Neural crest cell (in vitro differentiated cells): Measurements from ENCODE around the gene SEMA6D. TPM values are rescaled to one million over a fixed set of nuclear protein-coding genes. Genes with fewer than 3 reads are reported as not detected.

Source experiments
- DNase-seq: peaks from one replicate; pipeline ENCODE4 v3.0.0; 2021; ENCODE audit warnings: low read depth, mixed read lengths, low spot score
- H3K27ac Mint-ChIP-seq: one replicate; pipeline ENCODE4 v1.8.0; 2021; ENCODE audit warnings: mild to moderate bottlenecking, mixed read lengths; ENCODE audit not compliant: unreplicated experiment
- H3K27me3 Mint-ChIP-seq: 2 replicates; pipeline ENCODE4 v1.8.0; 2021; ENCODE audit warnings: low read depth, mild to moderate bottlenecking, mixed read lengths
- H3K36me3 Mint-ChIP-seq: 2 replicates; pipeline ENCODE4 v1.8.0; 2021; ENCODE audit warnings: low read depth, mild to moderate bottlenecking, mixed read lengths
- H3K4me1 Mint-ChIP-seq: 2 replicates; pipeline ENCODE4 v1.8.0; 2021; ENCODE audit warnings: mixed read lengths
- H3K4me3 Mint-ChIP-seq: one replicate; pipeline ENCODE4 v1.8.0; 2021; ENCODE audit warnings: mild to moderate bottlenecking, mixed read lengths
- H3K9me3 Mint-ChIP-seq: 2 replicates; pipeline ENCODE4 v1.8.0; 2021; ENCODE audit warnings: mixed read lengths
- CTCF ChIP-seq: fragments of 200-600 bp; sonication (generic); conservative IDR thresholded peaks from 2 replicates; pipeline ENCODE4 v1.5.0; 2021; ENCODE audit warnings: antibody characterized with exemption, mild to moderate bottlenecking
- total RNA-seq: library from RNA; stranded (reverse); gene quantifications from 2 replicates; pipeline ENCODE4 v1.2.1, GENCODE V29; 2021

SEMA6D gene
- total RNA-seq, 1 donor from 2014 or later, result 11.1 TPM

DNA sequence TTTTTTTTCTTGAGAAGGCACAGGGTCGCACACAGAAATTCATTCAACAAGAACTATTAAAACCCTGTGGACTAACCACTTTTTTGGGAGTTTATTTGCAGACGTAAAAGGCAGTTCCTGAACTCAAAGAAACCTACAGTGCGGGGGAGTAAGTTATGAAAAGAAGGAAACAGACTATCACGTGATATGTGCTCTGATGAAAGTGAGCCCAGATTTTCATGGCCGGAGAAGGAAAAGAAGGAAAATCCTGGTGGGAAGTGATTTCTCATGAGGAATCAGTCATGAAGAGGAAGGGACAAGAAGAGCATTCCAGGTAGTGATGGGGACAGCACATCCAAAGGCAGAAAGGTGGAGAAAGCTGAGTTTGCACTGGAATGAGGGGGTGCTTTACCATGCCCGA lies 26.1 kb downstream of the SEMA6D start:
- no peak overlapping the region for H3K27ac Mint-ChIP-seq
- no peak for TF ChIP-seq CTCF
- no peaks in the 10 kb centered on the region for H3K27me3 Mint-ChIP-seq
- no peak for DNase-seq
- peaks cover 2% of the 10 kb centered on the region for H3K36me3 Mint-ChIP-seq
- H3K4me1 Mint-ChIP-seq, result peaks cover 15% of the 10 kb centered on the region
- H3K4me3 Mint-ChIP-seq, result no peak overlapping the region
- H3K9me3 Mint-ChIP-seq, result no peaks in the 10 kb centered on the region

DNA sequence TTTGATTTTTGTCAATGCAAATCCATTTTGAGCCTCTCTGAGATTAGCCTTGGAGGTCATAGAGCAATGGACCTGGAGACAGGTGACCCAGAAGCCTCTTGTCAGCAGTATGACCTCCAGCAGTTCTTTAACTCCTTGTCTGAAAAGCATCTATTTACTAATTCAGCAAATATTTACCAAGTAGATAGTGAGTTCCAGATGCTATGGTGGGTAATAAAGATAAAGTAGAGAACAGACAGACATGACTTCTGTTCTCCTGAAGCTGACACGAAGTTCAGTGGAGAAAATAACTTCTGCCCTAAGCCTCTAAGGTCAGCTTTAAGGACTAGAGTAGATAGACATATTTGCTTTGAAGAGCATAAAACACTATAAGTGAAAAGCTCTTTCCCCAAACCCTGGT lies 26.6 kb downstream of the SEMA6D start:
- no peak overlapping the region for H3K4me3 Mint-ChIP-seq
- no peaks in the 10 kb centered on the region for H3K27me3 Mint-ChIP-seq
- H3K36me3 Mint-ChIP-seq, result peaks cover 2% of the 10 kb centered on the region
- peaks cover 15% of the 10 kb centered on the region for H3K4me1 Mint-ChIP-seq
- no peak overlapping the region for H3K27ac Mint-ChIP-seq
- DNase-seq, result no peak
- no peak for TF ChIP-seq CTCF
- H3K9me3 Mint-ChIP-seq, result no peaks in the 10 kb centered on the region

GRCh38 chr15:47744496-47744895 lies 27.2 kb downstream of the SEMA6D start:
- Mint-ChIP-seq H3K4me3 (no peak overlapping the region), H3K9me3 (no peaks in the 10 kb centered on the region), H3K27ac (no peak overlapping the region), H3K36me3 (peaks cover 2% of the 10 kb centered on the region), H3K4me1 (peaks cover 15% of the 10 kb centered on the region), H3K27me3 (no peaks in the 10 kb centered on the region)
- DNase-seq, result no peak
- no peak for TF ChIP-seq CTCF

- H3K27me3 Mint-ChIP-seq, result no peaks in the 10 kb centered on the region
- TF ChIP-seq CTCF, result no peak
- no peak overlapping the region for H3K27ac Mint-ChIP-seq
- peaks cover 2% of the 10 kb centered on the region for H3K36me3 Mint-ChIP-seq
- DNase-seq, result no peak
- H3K9me3 Mint-ChIP-seq, result no peaks in the 10 kb centered on the region
- peaks cover 15% of the 10 kb centered on the region for H3K4me1 Mint-ChIP-seq
- H3K4me3 Mint-ChIP-seq, result no peak overlapping the region
Observed at GRCh38 chr15:47744973-47745372, 27.7 kb downstream of the SEMA6D start.

GRCh38 chr15:47746516-47746915 lies 29.2 kb downstream of the SEMA6D start:
- H3K4me1 Mint-ChIP-seq, result peaks cover 15% of the 10 kb centered on the region
- no peaks in the 10 kb centered on the region for H3K27me3 Mint-ChIP-seq
- TF ChIP-seq CTCF, result no peak
- H3K4me3 Mint-ChIP-seq, result no peak overlapping the region
- no peaks in the 10 kb centered on the region for H3K9me3 Mint-ChIP-seq
- DNase-seq, result no peak
- no peak overlapping the region for H3K27ac Mint-ChIP-seq
- H3K36me3 Mint-ChIP-seq, result peaks cover 2% of the 10 kb centered on the region
